ENCODE data around the gene ADAMTS13. TPM values are rescaled to one million over a fixed set of nuclear protein-coding genes. Genes with fewer than 3 reads are reported as not detected.

The ADAMTS13 gene
- total and polyA plus RNA-seq, 9 of the 15 experiments (the other 6 are each of a cell fraction or from before 2014, with no cell fraction given): 0.03 to 0.20 (median 0.04) TPM; not detected in 4

- TF ChIP-seq SPI1 (IDR thresholded peaks at IDR 0.05; ENCODE audit: borderline replicate concordance, low read depth, low read length) (peak; percentile 16; the same call in 1 of the 2 replicates), FOXA1 (IDR thresholded peaks at IDR 0.05; ENCODE audit: borderline replicate concordance) (no peak), RAD21 (CRISPR knock-in tag; conservative IDR thresholded peaks at IDR 0.05 in 1 of 2, IDR thresholded peaks at IDR 0.05 in 1 of 2) (no peak), MEIS2 (IDR thresholded peaks at IDR 0.05; ENCODE audit: partially characterized antibody) (peak; percentile 79), IRF2 (CRISPR knock-in tag; IDR thresholded peaks at IDR 0.05) (no peak)
Observed at GRCh38 chr9:133419005-133419404, 3.2 kb upstream of the ADAMTS13 start (continued).

GRCh38 chr9:133420392-133420827 lies 1.8 kb upstream of the ADAMTS13 start:
- H3K9ac ChIP-seq (ENCODE audit: insufficient read depth in 1 of 2, low read depth in 2 of 2, low read length in 2 of 2): no peak overlapping the region
- H3K4me2 ChIP-seq (ENCODE audit: insufficient read depth, low read length): no peak overlapping the region
- H3K79me2 ChIP-seq (ENCODE audit: control insufficient read depth, insufficient read depth, low read length): peaks cover 25% of the 10 kb centered on the region
- no peaks in the 10 kb centered on the region for H3K9me3 ChIP-seq (replicated peaks; ENCODE audit: control insufficient read depth, insufficient read depth, low read depth, low read length)
- H3K4me1 ChIP-seq (replicated peaks in 1 of 2; ENCODE audit: control insufficient read depth in 2 of 2, insufficient read depth in 2 of 2, low read length in 2 of 2): peaks cover 24 to 39% of the 10 kb centered on the region in 2 experiments
- no TSS peak for BruUV-seq (replicated peaks)
- no peaks in the 10 kb centered on the region for H4K20me1 ChIP-seq (replicated peaks; ENCODE audit: control insufficient read depth, insufficient read depth, low read length)
- H3K4me3 ChIP-seq: no peak overlapping the region
- in situ Hi-C loops (cut with MboI) (no loop called here), intact Hi-C loops (cut with micrococcal nuclease) (no loop called here)
- H3K27ac ChIP-seq (ENCODE audit: extremely low read depth, low read depth, low read length): no peak overlapping the region
- ATAC-seq (no peak), FAIRE-seq (peak; percentile 57), DNase-seq (ENCODE audit: extremely low read depth in 1 of 4, low spot score in 3 of 4) (peak in 1 of 4 experiments; percentile 67)
- peaks cover 3% of the 10 kb centered on the region for H3K9me1 ChIP-seq (ENCODE audit: control insufficient read depth, insufficient read depth, low read length)
- H2AFZ ChIP-seq (ENCODE audit: low read depth, low read length): peak overlapping the region; percentile 38; the same call in 1 of the 2 replicates
- H3K36me3 ChIP-seq (ENCODE audit: control insufficient read depth, insufficient read depth, low read length): peaks cover 15% of the 10 kb centered on the region
- TF ChIP-seq HINFP (tag; conservative IDR thresholded peaks at IDR 0.05; ENCODE audit: low read depth) (peak; percentile 91), CC2D1A (IDR thresholded peaks at IDR 0.05) (peak; percentile 95), NONO (IDR thresholded peaks at IDR 0.05; ENCODE audit: low read depth in 2 of 2, low read length in 1 of 2) (no peak), ZBTB5 (IDR thresholded peaks at IDR 0.05) (peak; percentile 93), SPI1 (IDR thresholded peaks at IDR 0.05; ENCODE audit: borderline replicate concordance, low read depth, low read length) (peak; percentile 52; the same call in 1 of the 2 replicates)
- ChIA-PET POLR2A (no interaction called here), CTCF (ENCODE audit: low intra/inter-chr PET ratio) (interaction anchor here (0.6 kb wide), 1 partner anchor 225 kb away, joined by 5 read pairs; no protein-coding TSS in a partner anchor)
- peaks cover 8 to 16% of the 10 kb centered on the region in 2 experiments; a peak in 4 of 5 replicates for H3K27me3 ChIP-seq (ENCODE audit: control insufficient read depth in 2 of 2, insufficient read depth in 2 of 2, low read length in 2 of 2)
- WGBS (ENCODE audit: insufficient coverage, low coverage, missing lambda C conversion rate): 15% methylated on average over 5 of the region's 5 CpGs
